H1 (cell line): ENCODE measurements around the gene ASH1L. TPM values are rescaled to one million over a fixed set of nuclear protein-coding genes. Genes with fewer than 3 reads are reported as not detected.

Source experiments
- CTCF ChIA-PET: fragments of 300-600 bp; sonication (Branson Sonifier 250); formaldehyde crosslinking; loops from one replicate; lab custom pipeline; 2021; ENCODE audit not compliant: partially characterized antibody; lab: Charles Lee
- POLR2A ChIA-PET: fragments of 300-600 bp; sonication (Branson Sonifier 250); formaldehyde crosslinking; loops from one replicate; lab custom pipeline; 2021; ENCODE audit warnings: inconsistent platforms; ENCODE audit not compliant: partially characterized antibody; lab: Charles Lee
- DNase-seq, 2 experiments: peaks; one replicate each; pipeline versions ENCODE4 v3.0.0 to v3.0.0-alpha.2; 2010 to 2022; ENCODE audit warnings: low spot score in 2 of 2, low read depth in 1 of 2, mixed read lengths in 1 of 2
- FAIRE-seq: peaks from 2 replicates; lab custom pipeline; 2011; peaks lifted over from hg19 to GRCh38; lab: Jason Lieb, UNC
- H2AFZ ChIP-seq: 2 replicates; pipeline ENCODE4 v1.8.1; 2012; ENCODE audit warnings: low read length, inconsistent platforms
- H2AK5ac ChIP-seq: 2 replicates; pipeline ENCODE4 v1.6.1; 2013; ENCODE audit warnings: low read depth, low read length
- H2BK120ac ChIP-seq: replicated peaks from 2 replicates; pipeline ENCODE3; 2013; ENCODE audit warnings: low read depth, low read length, inconsistent platforms
- H2BK12ac ChIP-seq: 2 replicates; pipeline ENCODE4 v1.6.1; 2013; ENCODE audit warnings: low read depth, low read length
- H2BK15ac ChIP-seq: 2 replicates; pipeline ENCODE4 v1.6.1; 2013; ENCODE audit warnings: low read length
- H2BK20ac ChIP-seq: 2 replicates; pipeline ENCODE4 v1.6.1; 2013; ENCODE audit warnings: low read length
- H2BK5ac ChIP-seq: 2 replicates; pipeline ENCODE4 v1.6.1; 2013; ENCODE audit warnings: low read depth, low read length
- H3K14ac ChIP-seq: 2 replicates; pipeline ENCODE4 v1.6.1; 2013; ENCODE audit warnings: inconsistent platforms; ENCODE audit not compliant: insufficient read length
- H3K18ac ChIP-seq: 2 replicates; pipeline ENCODE4 v1.6.1; 2013; ENCODE audit warnings: low read length; ENCODE audit errors: extremely low read depth
- H3K23ac ChIP-seq: 2 replicates; pipeline ENCODE4 v1.6.1; 2013; ENCODE audit warnings: inconsistent platforms; ENCODE audit not compliant: insufficient read length
- H3K23me2 ChIP-seq: 2 replicates; pipeline ENCODE4 v1.6.1; 2013; ENCODE audit warnings: low read depth, low read length
- H3K27ac ChIP-seq: 2 replicates; pipeline ENCODE4 v1.6.1; 2011; ENCODE audit warnings: low read depth, low read length, inconsistent platforms
- H3K27me3 ChIP-seq, 4 experiments: replicated peaks in 1 of 4; 1 replicate in 1 of 4; 2 replicates in 3 of 4; pipeline versions ENCODE4 v1.6.1 to v1.8.1; 2011 to 2013; ENCODE audit warnings: low read length in 3 of 4, mild to moderate bottlenecking in 3 of 4, inconsistent platforms in 2 of 4, mixed read lengths in 2 of 4, moderate library complexity in 1 of 4; ENCODE audit not compliant: control insufficient read depth in 3 of 4, insufficient read depth in 3 of 4; ENCODE audit errors: extremely low read depth in 1 of 4
- H3K36me3 ChIP-seq, 4 experiments: 2 replicates each; pipeline versions ENCODE4 v1.6.1 to v1.8.1; 2011 to 2013; ENCODE audit warnings: mild to moderate bottlenecking in 4 of 4, low read length in 3 of 4, moderate library complexity in 2 of 4, control low read depth in 1 of 4, inconsistent platforms in 1 of 4; ENCODE audit not compliant: insufficient read depth in 4 of 4, control insufficient read depth in 2 of 4
- H3K4ac ChIP-seq: replicated peaks from 2 replicates; pipeline ENCODE3; 2013; ENCODE audit warnings: low read length, low read depth, mixed read lengths, inconsistent platforms; ENCODE audit not compliant: insufficient read length
- H3K4me1 ChIP-seq, 4 experiments: replicated peaks in 1 of 4; 1 replicate in 1 of 4; 2 replicates in 3 of 4; pipeline versions ENCODE4 v1.6.1 to v1.8.1; 2011 to 2013; ENCODE audit warnings: low read length in 3 of 4, inconsistent platforms in 2 of 4, mixed read lengths in 1 of 4; ENCODE audit not compliant: insufficient read depth in 4 of 4, control insufficient read depth in 3 of 4
- H3K4me2 ChIP-seq, 2 experiments: 2 replicates each; pipeline versions ENCODE4 v1.6.1 to v1.8.1; 2011 to 2013; ENCODE audit warnings: low read depth in 2 of 2, low read length in 2 of 2, control low read depth in 1 of 2, inconsistent platforms in 1 of 2, mild to moderate bottlenecking in 1 of 2; ENCODE audit not compliant: insufficient read depth in 1 of 2
- H3K4me3 ChIP-seq, 4 experiments: fragments of 200-600, 300-600 bp in 1 of 4; sonication (generic), shearing (Covaris generic), sonication (Bioruptor Twin) in 1 of 4; 2 replicates each; pipeline versions ENCODE4 v1.5.1 to v1.8.1; 2011 to 2016; ENCODE audit warnings: low read length in 4 of 4, low read depth in 3 of 4, control low read depth in 2 of 4, inconsistent platforms in 2 of 4, mild to moderate bottlenecking in 2 of 4, mixed read lengths in 1 of 4, moderate library complexity in 1 of 4; ENCODE audit not compliant: insufficient read depth in 2 of 4; ENCODE audit errors: extremely low read depth in 1 of 4
- H3K56ac ChIP-seq: replicated peaks from 2 replicates; pipeline ENCODE3; 2013; ENCODE audit warnings: low read depth, mild to moderate bottlenecking, mixed read lengths, low read length, inconsistent platforms; ENCODE audit not compliant: insufficient read length
- H3K79me1 ChIP-seq: 2 replicates; pipeline ENCODE4 v1.6.1; 2013; ENCODE audit warnings: low read depth, low read length, control low read depth
- H3K79me2 ChIP-seq, 2 experiments: 2 replicates each; pipeline versions ENCODE4 v1.6.1 to v1.8.1; 2012 to 2013; ENCODE audit warnings: low read length in 2 of 2, mild to moderate bottlenecking in 2 of 2, inconsistent platforms in 1 of 2; ENCODE audit not compliant: insufficient read depth in 2 of 2, control insufficient read depth in 1 of 2
- H3K9ac ChIP-seq, 4 experiments: replicated peaks in 1 of 4; 1 replicate in 1 of 4; 2 replicates in 3 of 4; pipeline versions ENCODE4 v1.6.1 to v1.8.1; 2011 to 2013; ENCODE audit warnings: low read depth in 3 of 4, low read length in 3 of 4, control low read depth in 2 of 4, mild to moderate bottlenecking in 2 of 4, moderate library complexity in 2 of 4, inconsistent platforms in 1 of 4; ENCODE audit errors: extremely low read depth in 1 of 4
- H3K9me3 ChIP-seq, 2 experiments: 2 replicates each; pipeline versions ENCODE4 v1.6.1 to v1.8.1; 2012 to 2013; ENCODE audit warnings: mild to moderate bottlenecking in 2 of 2, moderate library complexity in 2 of 2, control low read depth in 1 of 2, inconsistent platforms in 1 of 2, low read depth in 1 of 2, low read length in 1 of 2, mixed read lengths in 1 of 2; ENCODE audit not compliant: insufficient read depth in 2 of 2
- H4K20me1 ChIP-seq, 2 experiments: replicated peaks in 1 of 2; 2 replicates each; pipeline versions ENCODE3 to v1.8.1; 2011 to 2013; ENCODE audit warnings: inconsistent platforms in 2 of 2, low read length in 2 of 2, mild to moderate bottlenecking in 1 of 2; ENCODE audit not compliant: insufficient read depth in 2 of 2, control insufficient read depth in 1 of 2
- H4K5ac ChIP-seq: 2 replicates; pipeline ENCODE4 v1.6.1; 2013; ENCODE audit warnings: low read length, low read depth, mixed read lengths, inconsistent platforms; ENCODE audit not compliant: insufficient read length
- H4K8ac ChIP-seq: 2 replicates; pipeline ENCODE4 v1.8.0; 2013; ENCODE audit warnings: mild to moderate bottlenecking, moderate library complexity, low read length, inconsistent platforms; ENCODE audit not compliant: insufficient read depth; ENCODE audit errors: extremely low read depth
- H4K91ac ChIP-seq: replicated peaks from 2 replicates; pipeline ENCODE3; 2013; ENCODE audit warnings: low read length, mixed read lengths, inconsistent platforms; ENCODE audit not compliant: insufficient read length
- GTF2F1 ChIP-seq: IDR thresholded peaks from 2 replicates; pipeline ENCODE4 v1.6.1; 2012; ENCODE audit warnings: low read depth, low read length, improper control_type of control experiment, borderline replicate concordance
- SP2 ChIP-seq: IDR thresholded peaks from 2 replicates; pipeline ENCODE4 v1.6.1; 2012; ENCODE audit warnings: mild to moderate bottlenecking, low read length, inconsistent platforms
- WGBS, 2 experiments: shearing (Covaris generic) in 1 of 2; methylation state at CpG; one replicate each; pipeline versions ENCODE4 v1.1.6 to v1.1.7; 2013 to 2015; ENCODE audit warnings: low lambda C conversion rate in 2 of 2, mixed read lengths in 2 of 2, inconsistent platforms in 1 of 2, low coverage in 1 of 2, missing lambda C conversion rate in 1 of 2; ENCODE audit not compliant: insufficient replicate concordance in 2 of 2, insufficient coverage in 1 of 2, insufficient read length in 1 of 2; ENCODE audit errors: extremely low coverage in 1 of 2, missing lambda C conversion rate in 1 of 2; 5-methylcytosine and 5-hydroxymethylcytosine counted together
- polyA plus RNA-seq, 7 experiments: library from polyadenylated mRNA; depleted of rRNA in 3 of 7; stranded (reverse) in 5 of 7; unstranded in 2 of 7; fragments of >200 nt in 5 of 7; fragments of 200-250 nt in 2 of 7; gene quantifications; 1 replicate in 5 of 7; 2 replicates in 1 of 7; 4 replicates in 1 of 7; pipeline versions ENCODE4 v1.2.1 to v1.2.3, GENCODE V29; 2011 to 2013; ENCODE audit warnings: missing spikeins in 2 of 7, mixed read lengths in 2 of 7
- total RNA-seq: library from RNA; stranded (reverse); fragmentation: NEBNext Ultra II Directional; extraction: Animal tissue kit (Norgen Biotek cat#: 25700); gene quantifications from 2 replicates; pipeline ENCODE4 v1.2.1, GENCODE V29; 2021
- TF ChIP-seq, protein P1 (sequence below): IDR thresholded peaks from 2 replicates; pipeline ENCODE4 v1.6.1; 2012; ENCODE audit warnings: low read length, inconsistent platforms

Gene ASH1L
- total and polyA plus RNA-seq, 2 of the 8 experiments (the other 6 are each of a cell fraction or from before 2014, with no cell fraction given), result 7.5 to 27.6 TPM

DNA sequence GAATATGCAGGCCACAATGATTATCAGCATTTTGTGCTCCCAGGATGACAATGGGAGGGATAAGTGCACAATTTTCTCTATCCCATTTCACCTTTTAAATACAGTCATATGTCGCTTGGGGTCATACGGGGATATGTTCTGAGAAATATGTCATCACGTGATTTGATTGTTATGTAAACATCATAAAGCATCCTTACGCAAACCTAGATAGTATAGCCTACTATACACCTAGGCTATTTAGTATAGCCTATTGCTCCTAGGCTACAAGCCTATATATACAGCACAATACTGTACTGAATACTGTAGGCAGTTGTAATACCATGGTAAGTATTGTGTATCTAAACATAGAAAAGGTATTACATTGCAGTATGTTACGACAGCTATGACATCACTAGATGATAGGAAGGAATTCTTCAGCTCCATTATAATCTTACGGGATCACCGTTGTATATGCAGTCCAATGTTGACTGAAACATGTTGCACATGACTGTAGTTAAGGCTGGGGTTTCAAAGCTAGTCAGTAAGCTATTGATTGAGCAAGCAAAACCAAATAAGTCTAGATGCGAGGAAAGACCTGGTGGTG, 223.0 kb downstream of the ASH1L start:
- Histone ChIP-seq H3K9me3 (no peaks in the 10 kb centered on the region), H3K23me2 (no peaks in the 10 kb centered on the region), H4K20me1 (no peaks in the 10 kb centered on the region), H3K79me2 (no peaks in the 10 kb centered on the region), H4K91ac (no peak overlapping the region), H3K56ac (no peak overlapping the region), H4K5ac (no peak overlapping the region), H2BK120ac (no peak overlapping the region), H2AK5ac (no peak overlapping the region), H2BK15ac (no peak overlapping the region), H2BK20ac (no peak overlapping the region), H3K4me2 (no peak overlapping the region), H3K4ac (no peak overlapping the region), H3K18ac (no peak overlapping the region), H2BK5ac (no peak overlapping the region), H3K4me1 (no peaks in the 10 kb centered on the region), H3K23ac (no peak overlapping the region), H3K36me3 (peaks cover 13 to 62% (median 39%) of the 10 kb centered on the region in 4 experiments; a peak in 7 of 8 replicates), H3K79me1 (no peaks in the 10 kb centered on the region), H3K27me3 (no peaks in the 10 kb centered on the region), H2BK12ac (no peak overlapping the region), H3K9ac (no peak overlapping the region), H3K4me3 (no peak overlapping the region), H3K27ac (no peak overlapping the region), H4K8ac (no peak overlapping the region), H2AFZ (no peak overlapping the region), H3K14ac (no peak overlapping the region)
- FAIRE-seq (no peak), DNase-seq (no peak)
- 92% methylated on average over 8 of the region's 8 CpGs; no CpG with 5 or more reads in 1 of the 2 experiments for WGBS, 2 experiments
- ChIA-PET POLR2A (no interaction called here), CTCF (interaction anchor here (1.3 to 1.9 kb wide), 2 partner anchors 12 to 89 kb away, joined by 6 to 7 read pairs; no protein-coding TSS in a partner anchor)
- TF ChIP-seq GTF2F1 (no peak), SP2 (no peak)
- TF ChIP-seq, protein P1, sequence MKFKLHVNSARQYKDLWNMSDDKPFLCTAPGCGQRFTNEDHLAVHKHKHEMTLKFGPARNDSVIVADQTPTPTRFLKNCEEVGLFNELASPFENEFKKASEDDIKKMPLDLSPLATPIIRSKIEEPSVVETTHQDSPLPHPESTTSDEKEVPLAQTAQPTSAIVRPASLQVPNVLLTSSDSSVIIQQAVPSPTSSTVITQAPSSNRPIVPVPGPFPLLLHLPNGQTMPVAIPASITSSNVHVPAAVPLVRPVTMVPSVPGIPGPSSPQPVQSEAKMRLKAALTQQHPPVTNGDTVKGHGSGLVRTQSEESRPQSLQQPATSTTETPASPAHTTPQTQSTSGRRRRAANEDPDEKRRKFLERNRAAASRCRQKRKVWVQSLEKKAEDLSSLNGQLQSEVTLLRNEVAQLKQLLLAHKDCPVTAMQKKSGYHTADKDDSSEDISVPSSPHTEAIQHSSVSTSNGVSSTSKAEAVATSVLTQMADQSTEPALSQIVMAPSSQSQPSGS, result no peak
